ENCODE measurements around the gene STON1. TPM values are rescaled to one million over a fixed set of nuclear protein-coding genes. Genes with fewer than 3 reads are reported as not detected.

Gene STON1
- total and polyA plus RNA-seq, 2 of the 8 experiments (the other 6 are each of a cell fraction or from before 2014, with no cell fraction given) = 5.0 to 10.1 TPM

DNA sequence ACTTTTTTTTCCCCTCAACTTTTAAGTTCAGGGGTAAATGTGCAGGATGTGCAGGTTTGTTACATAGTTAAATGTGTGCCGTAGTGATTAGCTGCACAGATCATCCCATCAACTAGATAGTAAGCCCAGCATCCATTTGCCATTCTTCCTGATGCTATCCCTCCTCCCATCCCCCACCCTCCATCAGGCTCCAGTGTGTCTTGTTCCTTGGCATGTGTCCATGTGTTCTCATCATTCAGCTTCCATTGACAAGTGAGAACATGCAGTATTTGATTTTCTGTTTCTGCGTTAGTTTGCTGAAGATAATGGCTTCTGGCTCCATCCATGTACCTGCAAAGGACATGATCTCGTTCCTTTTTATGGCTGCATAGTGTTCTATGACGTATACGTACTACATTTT, 47.2 kb upstream of the STON1 start (continued):
- TF ChIP-seq, protein P1, sequence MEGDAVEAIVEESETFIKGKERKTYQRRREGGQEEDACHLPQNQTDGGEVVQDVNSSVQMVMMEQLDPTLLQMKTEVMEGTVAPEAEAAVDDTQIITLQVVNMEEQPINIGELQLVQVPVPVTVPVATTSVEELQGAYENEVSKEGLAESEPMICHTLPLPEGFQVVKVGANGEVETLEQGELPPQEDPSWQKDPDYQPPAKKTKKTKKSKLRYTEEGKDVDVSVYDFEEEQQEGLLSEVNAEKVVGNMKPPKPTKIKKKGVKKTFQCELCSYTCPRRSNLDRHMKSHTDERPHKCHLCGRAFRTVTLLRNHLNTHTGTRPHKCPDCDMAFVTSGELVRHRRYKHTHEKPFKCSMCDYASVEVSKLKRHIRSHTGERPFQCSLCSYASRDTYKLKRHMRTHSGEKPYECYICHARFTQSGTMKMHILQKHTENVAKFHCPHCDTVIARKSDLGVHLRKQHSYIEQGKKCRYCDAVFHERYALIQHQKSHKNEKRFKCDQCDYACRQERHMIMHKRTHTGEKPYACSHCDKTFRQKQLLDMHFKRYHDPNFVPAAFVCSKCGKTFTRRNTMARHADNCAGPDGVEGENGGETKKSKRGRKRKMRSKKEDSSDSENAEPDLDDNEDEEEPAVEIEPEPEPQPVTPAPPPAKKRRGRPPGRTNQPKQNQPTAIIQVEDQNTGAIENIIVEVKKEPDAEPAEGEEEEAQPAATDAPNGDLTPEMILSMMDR (IDR thresholded peaks at IDR 0.05; ENCODE audit: control extremely low read depth in 1 of 3, insufficient read depth in 1 of 3, low read depth in 1 of 3, low read length in 3 of 3) = no peak
- TF ChIP-seq GTF2F1 (IDR thresholded peaks at IDR 0.05; ENCODE audit: borderline replicate concordance, low read depth, low read length) = no peak
